HEK293 (cell line): ENCODE data around the gene UGT1A7.
A peak's percentile ranks its signal among the peaks of the same experiment; 100 is the strongest.
"Not testable (repeated sequence)": the region's sequence is repeated elsewhere in the genome, so short reads cannot be mapped to it uniquely, and the experiment has no call there.

Experiments
- CTCF ChIA-PET: fragments of 350-600 bp; formaldehyde crosslinking; extraction: SDS; loops from one replicate; lab custom pipeline; 2021; ENCODE audit warnings: antibody characterized with exemption; lab: Yijun Ruan, JAX
- POLR2A ChIA-PET: fragments of 300-600 bp; formaldehyde crosslinking; extraction: SDS; loops from one replicate; lab custom pipeline; 2020; ENCODE audit warnings: antibody characterized with exemption, inconsistent platforms; lab: Yijun Ruan, JAX
- H3K27ac ChIP-seq: fragments of 200-500 bp; sonication (Bioruptor generic); 2 replicates; pipeline ENCODE4 v1.5.1; 2014; ENCODE audit warnings: low read depth, low read length, control low read depth, inconsistent platforms; ENCODE audit errors: extremely low read depth
- H3K36me3 ChIP-seq, 2 experiments: fragments of 200-500 bp in 1 of 2; sonication (Bioruptor generic) in 1 of 2; 1 replicate in 1 of 2; 2 replicates in 1 of 2; pipeline ENCODE4 v1.5.1; 2014 to 2017; ENCODE audit warnings: inconsistent platforms in 2 of 2, low read length in 2 of 2; ENCODE audit not compliant: control insufficient read depth in 2 of 2, insufficient read depth in 1 of 2
- H3K4me1 ChIP-seq: fragments of 200-500 bp; sonication (Bioruptor generic); 2 replicates; pipeline ENCODE4 v1.5.1; 2014; ENCODE audit warnings: mild to moderate bottlenecking, low read length, inconsistent platforms; ENCODE audit not compliant: control insufficient read depth, insufficient read depth
- H3K4me3 ChIP-seq: 2 replicates; pipeline ENCODE4 v1.5.1; 2011; ENCODE audit warnings: low read depth, mild to moderate bottlenecking, control low read depth, low read length, moderate library complexity
- H3K9me3 ChIP-seq: fragments of 200-500 bp; sonication (Bioruptor generic); 2 replicates; pipeline ENCODE4 v1.5.1; 2014; ENCODE audit warnings: low read depth, low read length, inconsistent platforms; ENCODE audit not compliant: control insufficient read depth, insufficient read depth
- ATF2 ChIP-seq: fragments of 450-650 bp; formaldehyde crosslinking; IDR thresholded peaks from 2 replicates; pipeline ENCODE4 v1.5.1; 2016; ENCODE audit warnings: missing biosample characterization, missing genetic modification characterization, low read depth
- BCL6B ChIP-seq: fragments of 450-650 bp; formaldehyde crosslinking; IDR thresholded peaks from 2 replicates; pipeline ENCODE4 v1.5.1; 2017; ENCODE audit warnings: missing biosample characterization, missing genetic modification characterization
- GLI4 ChIP-seq: fragments of 450-650 bp; formaldehyde crosslinking; IDR thresholded peaks from 2 replicates; pipeline ENCODE4 v1.5.1; 2016; ENCODE audit warnings: missing biosample characterization, missing genetic modification characterization
- HOXD13 ChIP-seq: sonication (generic); formaldehyde crosslinking; IDR thresholded peaks from 2 replicates; pipeline ENCODE4 v1.8.0; 2022; ENCODE audit warnings: missing genetic modification reagents, borderline replicate concordance
- KLF1 ChIP-seq: fragments of 450-650 bp; formaldehyde crosslinking; IDR thresholded peaks from 2 replicates; pipeline ENCODE4 v1.5.1; 2016; ENCODE audit warnings: missing biosample characterization, missing genetic modification characterization
- KLF17 ChIP-seq: fragments of 450-650 bp; formaldehyde crosslinking; IDR thresholded peaks from 2 replicates; pipeline ENCODE4 v1.5.1; 2016; ENCODE audit warnings: missing biosample characterization, missing genetic modification characterization
- SETDB1 ChIP-seq: IDR thresholded peaks from one replicate; pipeline ENCODE4 v1.6.1; 2017; ENCODE audit warnings: mild to moderate bottlenecking, low read length, moderate library complexity, mixed read lengths; ENCODE audit not compliant: insufficient read length
- TRIM28 ChIP-seq: IDR thresholded peaks from 2 replicates; pipeline ENCODE4 v1.6.1; 2011; ENCODE audit warnings: low read length, control low read depth, borderline replicate concordance
- ZNF19 ChIP-seq: fragments of 450-650 bp; formaldehyde crosslinking; IDR thresholded peaks from 2 replicates; pipeline ENCODE4; 2016; ENCODE audit warnings: missing biosample characterization, missing genetic modification characterization, low read depth
- ZNF223 ChIP-seq: fragments of 450-650 bp; formaldehyde crosslinking; IDR thresholded peaks from 2 replicates; pipeline ENCODE4 v1.5.1; 2016; ENCODE audit warnings: missing biosample characterization, missing genetic modification characterization
- ZNF266 ChIP-seq: fragments of 450-650 bp; formaldehyde crosslinking; IDR thresholded peaks from 2 replicates; pipeline ENCODE4 v1.5.1; 2016; ENCODE audit warnings: missing biosample characterization, missing genetic modification characterization, low read depth
- ZNF280C ChIP-seq: fragments of 450-650 bp; formaldehyde crosslinking; IDR thresholded peaks from 2 replicates; pipeline ENCODE4 v1.5.1; 2016; ENCODE audit warnings: missing biosample characterization, missing genetic modification characterization
- ZNF416 ChIP-seq: fragments of 450-650 bp; formaldehyde crosslinking; IDR thresholded peaks from 2 replicates; pipeline ENCODE4 v1.5.1; 2016; ENCODE audit warnings: missing biosample characterization, missing genetic modification characterization
- ZNF548 ChIP-seq: fragments of 450-650 bp; formaldehyde crosslinking; IDR thresholded peaks from 2 replicates; pipeline ENCODE4 v1.5.1; 2016; ENCODE audit warnings: missing biosample characterization, missing genetic modification characterization
- ZNF558 ChIP-seq: fragments of 450-650 bp; formaldehyde crosslinking; IDR thresholded peaks from 2 replicates; pipeline ENCODE4 v1.5.1; 2016; ENCODE audit warnings: missing biosample characterization, missing genetic modification characterization
- ZNF629 ChIP-seq: fragments of 450-650 bp; formaldehyde crosslinking; IDR thresholded peaks from 2 replicates; pipeline ENCODE4 v1.5.1; 2017; ENCODE audit warnings: missing biosample characterization, missing genetic modification characterization
- ZNF654 ChIP-seq: fragments of 450-650 bp; formaldehyde crosslinking; IDR thresholded peaks from 2 replicates; pipeline ENCODE4 v1.5.1; 2016; ENCODE audit warnings: low read depth, missing biosample characterization, missing genetic modification characterization
- ZNF843 ChIP-seq: fragments of 450-650 bp; formaldehyde crosslinking; IDR thresholded peaks from 2 replicates; pipeline ENCODE4 v1.5.1; 2016; ENCODE audit warnings: missing biosample characterization, missing genetic modification characterization

UGT1A7 gene

GRCh38 chr2:233750689-233751088 lies 69.0 kb downstream of the UGT1A7 start:
- H3K27ac ChIP-seq, POLR2A ChIA-PET, H3K4me3 ChIP-seq, H3K9me3 ChIP-seq, H3K36me3 ChIP-seq, H3K4me1 ChIP-seq: not testable (repeated sequence)
- CTCF ChIA-PET, result interaction anchor here (0.6 to 0.7 kb wide), 2 partner anchors 303 to 371 kb away, joined by 3 to 4 read pairs; no protein-coding TSS in a partner anchor
- TF ChIP-seq SETDB1, result peak; percentile 76

GRCh38 chr2:233751212-233752009 lies 69.7 kb downstream of the UGT1A7 start:
- H3K36me3 ChIP-seq, H3K4me1 ChIP-seq, H3K4me3 ChIP-seq, H3K9me3 ChIP-seq, H3K27ac ChIP-seq, POLR2A ChIA-PET: not testable (repeated sequence)
- CTCF ChIA-PET, result interaction anchor here (0.6 to 0.7 kb wide), 2 partner anchors 303 to 371 kb away, joined by 3 to 4 read pairs; no protein-coding TSS in a partner anchor

- H3K36me3 ChIP-seq, result no peaks in the 10 kb centered on the region
- H3K27ac ChIP-seq, result no peak overlapping the region
- POLR2A ChIA-PET, result no interaction called here
- H3K4me3 ChIP-seq, result no peak overlapping the region
- TF ChIP-seq KLF1 (tag by site-specific recombination) (no peak), ZNF416 (tag by site-specific recombination) (no peak), ZNF629 (tag by site-specific recombination) (no peak), ZNF280C (no peak), HOXD13 (CRISPR knock-in tag) (no peak), TRIM28 (no peak), ATF2 (tag by site-specific recombination) (no peak), ZNF223 (tag by site-specific recombination) (no peak), KLF17 (tag by site-specific recombination) (no peak), ZNF843 (tag by site-specific recombination) (no peak), ZNF266 (tag by site-specific recombination) (no peak), ZNF19 (tag by site-specific recombination) (no peak), GLI4 (tag by site-specific recombination) (no peak), ZNF558 (tag by site-specific recombination) (no peak), ZNF654 (tag by site-specific recombination) (no peak), ZNF548 (tag by site-specific recombination) (no peak), BCL6B (no peak)
- H3K9me3 ChIP-seq, result no peaks in the 10 kb centered on the region
- H3K4me1 ChIP-seq, result no peaks in the 10 kb centered on the region
- CTCF ChIA-PET, result no interaction called here
These were observed 73.3 kb downstream of the UGT1A7 start for GRCh38 chr2:233754872-233755611.
